Nephron progenitor cell (in vitro differentiated cells): ENCODE data around the gene CTNNA2.
A peak's percentile ranks its signal among the peaks of the same experiment; 100 is the strongest.

ENCODE experiments used
- DNase-seq: peaks from one replicate; pipeline ENCODE4 v3.0.0; 2021
- H3K27ac Mint-ChIP-seq: 2 replicates; pipeline ENCODE4 v1.8.0; 2021; ENCODE audit warnings: mild to moderate bottlenecking, moderate library complexity, mixed read lengths
- H3K27me3 Mint-ChIP-seq: 2 replicates; pipeline ENCODE4 v1.8.0; 2021; ENCODE audit warnings: mild to moderate bottlenecking, low read depth, mixed read lengths; ENCODE audit not compliant: poor library complexity
- H3K36me3 Mint-ChIP-seq: 2 replicates; pipeline ENCODE4 v1.8.0; 2021; ENCODE audit warnings: low read depth, mixed read lengths
- H3K4me1 Mint-ChIP-seq: 2 replicates; pipeline ENCODE4 v1.8.0; 2021; ENCODE audit warnings: mixed read lengths
- H3K4me3 Mint-ChIP-seq: 2 replicates; pipeline ENCODE4 v1.8.0; 2021; ENCODE audit warnings: mild to moderate bottlenecking, moderate library complexity, mixed read lengths
- H3K9me3 Mint-ChIP-seq: 2 replicates; pipeline ENCODE4 v1.8.0; 2021; ENCODE audit warnings: mild to moderate bottlenecking, moderate library complexity, mixed read lengths
- CTCF ChIP-seq: fragments of 200-600 bp; sonication (generic); IDR thresholded peaks from 2 replicates; pipeline ENCODE4 v1.5.0; 2021; ENCODE audit warnings: antibody characterized with exemption

CTNNA2 gene

GRCh38 chr2:79849241-79849640, 336.4 kb downstream of the CTNNA2 start:
- no peak overlapping the region for H3K27ac Mint-ChIP-seq
- H3K9me3 Mint-ChIP-seq, result no peaks in the 10 kb centered on the region
- no peaks in the 10 kb centered on the region for H3K36me3 Mint-ChIP-seq
- DNase-seq, result no peak
- H3K4me1 Mint-ChIP-seq, result no peaks in the 10 kb centered on the region
- peaks cover 3% of the 10 kb centered on the region for H3K27me3 Mint-ChIP-seq
- H3K4me3 Mint-ChIP-seq, result no peak overlapping the region
- TF ChIP-seq CTCF, result no peak

DNA sequence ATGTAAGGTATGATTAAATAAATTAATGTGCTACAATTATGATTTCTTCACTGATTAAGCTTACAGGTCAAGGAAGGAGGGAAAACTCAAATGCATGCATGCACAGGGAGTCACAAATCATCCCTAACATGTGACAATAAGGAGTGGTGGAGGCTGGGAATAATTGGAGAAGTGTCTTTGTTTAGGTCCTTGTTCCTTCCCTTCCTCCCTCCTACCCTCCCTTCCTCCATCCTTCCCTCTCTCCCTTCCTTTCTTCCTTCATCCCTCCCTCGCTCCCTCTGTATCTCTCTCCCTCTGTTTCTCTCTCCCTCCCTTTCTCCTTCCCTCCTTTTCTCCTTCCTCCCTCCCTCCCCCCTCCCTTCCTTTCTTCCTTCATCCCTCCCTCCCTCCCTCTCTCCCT, 337.1 kb downstream of the CTNNA2 start:
- Mint-ChIP-seq H3K4me3 (no peak overlapping the region), H3K27ac (no peak overlapping the region), H3K36me3 (no peaks in the 10 kb centered on the region)

GRCh38 chr2:79850912-79851311, 338.1 kb downstream of the CTNNA2 start:
- Mint-ChIP-seq H3K27ac (no peak overlapping the region), H3K36me3 (no peaks in the 10 kb centered on the region), H3K4me3 (no peak overlapping the region), H3K4me1 (no peaks in the 10 kb centered on the region), H3K9me3 (no peaks in the 10 kb centered on the region), H3K27me3 (peaks cover 3% of the 10 kb centered on the region)
- no peak for TF ChIP-seq CTCF
- no peak for DNase-seq

More for the DNA sequence above, 337.1 kb downstream of the CTNNA2 start:
- H3K27me3 Mint-ChIP-seq, result peaks cover 3% of the 10 kb centered on the region
- no peak for DNase-seq
- H3K9me3 Mint-ChIP-seq, result no peaks in the 10 kb centered on the region
- TF ChIP-seq CTCF, result no peak
- H3K4me1 Mint-ChIP-seq, result no peaks in the 10 kb centered on the region

- no peaks in the 10 kb centered on the region for H3K9me3 Mint-ChIP-seq
- H3K27me3 Mint-ChIP-seq, result no peaks in the 10 kb centered on the region
- TF ChIP-seq CTCF, result peak; percentile 45
- no peak overlapping the region for H3K4me3 Mint-ChIP-seq
- no peak for DNase-seq
- H3K36me3 Mint-ChIP-seq, result no peaks in the 10 kb centered on the region
- no peak overlapping the region for H3K27ac Mint-ChIP-seq
- peaks cover 14% of the 10 kb centered on the region for H3K4me1 Mint-ChIP-seq
Observed at GRCh38 chr2:79855264-79856006, 342.6 kb downstream of the CTNNA2 start.

GRCh38 chr2:79857888-79858287, 345.0 kb downstream of the CTNNA2 start:
- Mint-ChIP-seq H3K36me3 (no peaks in the 10 kb centered on the region), H3K4me3 (no peak overlapping the region), H3K27ac (no peak overlapping the region), H3K4me1 (peaks cover 24% of the 10 kb centered on the region), H3K9me3 (no peaks in the 10 kb centered on the region), H3K27me3 (no peaks in the 10 kb centered on the region)
- DNase-seq, result no peak
- no peak for TF ChIP-seq CTCF
